ENCODE measurements around the gene HSD17B14. TPM values are rescaled to one million over a fixed set of nuclear protein-coding genes. Genes with fewer than 3 reads are reported as not detected.
A peak's percentile ranks its signal among the peaks of the same experiment; 100 is the strongest.

HSD17B14 gene
- total and polyA plus RNA-seq, 9 of the 15 experiments (the other 6 are each of a cell fraction or from before 2014, with no cell fraction given), result 0.16 TPM; not detected in 8

DNA sequence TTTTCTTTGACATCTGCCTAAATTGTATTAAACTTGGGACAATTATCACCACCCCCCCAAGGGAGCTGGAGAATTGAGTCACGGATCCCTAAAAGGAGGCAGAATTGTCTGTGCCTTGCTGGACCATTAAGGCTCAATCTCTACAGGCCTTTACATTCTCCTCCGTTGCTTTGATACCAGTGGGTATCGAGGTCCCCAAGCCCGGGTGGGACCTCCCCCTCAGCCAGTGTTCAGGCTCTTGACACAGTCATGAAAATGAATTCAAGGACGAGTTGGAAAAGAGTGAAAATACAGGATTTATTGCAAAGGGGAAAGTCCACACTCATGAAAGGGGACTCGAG is 41.5 kb upstream of the HSD17B14 start (continued):
- TF ChIP-seq RBM39 (optimal IDR thresholded peaks at IDR 0.05; ENCODE audit: low read depth, low read length), result no peak
- peak; percentile 23; the same call in 1 of the 2 replicates for TF ChIP-seq RBFOX2 (IDR thresholded peaks at IDR 0.05; ENCODE audit: low read depth, low read length)
- TF ChIP-seq, protein P1, sequence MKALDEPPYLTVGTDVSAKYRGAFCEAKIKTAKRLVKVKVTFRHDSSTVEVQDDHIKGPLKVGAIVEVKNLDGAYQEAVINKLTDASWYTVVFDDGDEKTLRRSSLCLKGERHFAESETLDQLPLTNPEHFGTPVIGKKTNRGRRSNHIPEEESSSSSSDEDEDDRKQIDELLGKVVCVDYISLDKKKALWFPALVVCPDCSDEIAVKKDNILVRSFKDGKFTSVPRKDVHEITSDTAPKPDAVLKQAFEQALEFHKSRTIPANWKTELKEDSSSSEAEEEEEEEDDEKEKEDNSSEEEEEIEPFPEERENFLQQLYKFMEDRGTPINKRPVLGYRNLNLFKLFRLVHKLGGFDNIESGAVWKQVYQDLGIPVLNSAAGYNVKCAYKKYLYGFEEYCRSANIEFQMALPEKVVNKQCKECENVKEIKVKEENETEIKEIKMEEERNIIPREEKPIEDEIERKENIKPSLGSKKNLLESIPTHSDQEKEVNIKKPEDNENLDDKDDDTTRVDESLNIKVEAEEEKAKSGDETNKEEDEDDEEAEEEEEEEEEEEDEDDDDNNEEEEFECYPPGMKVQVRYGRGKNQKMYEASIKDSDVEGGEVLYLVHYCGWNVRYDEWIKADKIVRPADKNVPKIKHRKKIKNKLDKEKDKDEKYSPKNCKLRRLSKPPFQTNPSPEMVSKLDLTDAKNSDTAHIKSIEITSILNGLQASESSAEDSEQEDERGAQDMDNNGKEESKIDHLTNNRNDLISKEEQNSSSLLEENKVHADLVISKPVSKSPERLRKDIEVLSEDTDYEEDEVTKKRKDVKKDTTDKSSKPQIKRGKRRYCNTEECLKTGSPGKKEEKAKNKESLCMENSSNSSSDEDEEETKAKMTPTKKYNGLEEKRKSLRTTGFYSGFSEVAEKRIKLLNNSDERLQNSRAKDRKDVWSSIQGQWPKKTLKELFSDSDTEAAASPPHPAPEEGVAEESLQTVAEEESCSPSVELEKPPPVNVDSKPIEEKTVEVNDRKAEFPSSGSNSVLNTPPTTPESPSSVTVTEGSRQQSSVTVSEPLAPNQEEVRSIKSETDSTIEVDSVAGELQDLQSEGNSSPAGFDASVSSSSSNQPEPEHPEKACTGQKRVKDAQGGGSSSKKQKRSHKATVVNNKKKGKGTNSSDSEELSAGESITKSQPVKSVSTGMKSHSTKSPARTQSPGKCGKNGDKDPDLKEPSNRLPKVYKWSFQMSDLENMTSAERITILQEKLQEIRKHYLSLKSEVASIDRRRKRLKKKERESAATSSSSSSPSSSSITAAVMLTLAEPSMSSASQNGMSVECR (CRISPR knock-in tag; IDR thresholded peaks at IDR 0.05), result no peak
- TF ChIP-seq RAD21 (CRISPR knock-in tag; conservative IDR thresholded peaks at IDR 0.05 in 1 of 2, IDR thresholded peaks at IDR 0.05 in 1 of 2), result no peak
- no peak for TF ChIP-seq ZNF589 (CRISPR knock-in tag; IDR thresholded peaks at IDR 0.05; ENCODE audit: low read depth)
- TF ChIP-seq NFXL1 (CRISPR knock-in tag; IDR thresholded peaks at IDR 0.05), result peak; percentile 68; the same call in 1 of the 2 replicates
- no peak for TF ChIP-seq NFATC3 (IDR thresholded peaks at IDR 0.05)
- no peak for TF ChIP-seq MYNN (IDR thresholded peaks at IDR 0.05)
- no peak for TF ChIP-seq MYNN (CRISPR knock-in tag; IDR thresholded peaks at IDR 0.05)
- no peak for TF ChIP-seq EHMT2 (IDR thresholded peaks at IDR 0.05)
- no peak for TF ChIP-seq TCF7L2 (IDR thresholded peaks at IDR 0.05; ENCODE audit: low read depth, low read length)
- no peak for TF ChIP-seq ASH1L (IDR thresholded peaks at IDR 0.05; ENCODE audit: borderline replicate concordance, low read depth, partially characterized antibody)
- no peak for TF ChIP-seq ZKSCAN3 (CRISPR knock-in tag; IDR thresholded peaks at IDR 0.05)
- TF ChIP-seq NRF1 (conservative IDR thresholded peaks at IDR 0.05 in 1 of 2, IDR thresholded peaks at IDR 0.05 in 1 of 2), result no peak
- TF ChIP-seq, protein P2, sequence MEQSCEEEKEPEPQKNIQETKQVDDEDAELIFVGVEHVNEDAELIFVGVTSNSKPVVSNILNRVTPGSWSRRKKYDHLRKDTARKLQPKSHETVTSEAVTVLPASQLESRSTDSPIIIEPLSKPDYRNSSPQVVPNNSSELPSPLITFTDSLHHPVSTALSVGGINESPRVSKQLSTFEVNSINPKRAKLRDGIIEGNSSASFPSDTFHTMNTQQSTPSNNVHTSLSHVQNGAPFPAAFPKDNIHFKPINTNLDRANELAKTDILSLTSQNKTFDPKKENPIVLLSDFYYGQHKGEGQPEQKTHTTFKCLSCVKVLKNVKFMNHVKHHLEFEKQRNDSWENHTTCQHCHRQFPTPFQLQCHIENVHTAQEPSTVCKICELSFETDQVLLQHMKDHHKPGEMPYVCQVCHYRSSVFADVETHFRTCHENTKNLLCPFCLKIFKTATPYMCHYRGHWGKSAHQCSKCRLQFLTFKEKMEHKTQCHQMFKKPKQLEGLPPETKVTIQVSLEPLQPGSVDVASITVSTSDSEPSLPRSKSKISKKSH (CRISPR knock-in tag; IDR thresholded peaks at IDR 0.05), result 0 out of 2 replicates have a peak, but pooled peaks have one; percentile 53
- TF ChIP-seq KDM2B (CRISPR knock-in tag; IDR thresholded peaks at IDR 0.05), result no peak
- TF ChIP-seq ADNP (tag; IDR thresholded peaks at IDR 0.05), result no peak
- 0 out of 2 replicates have a peak, but pooled peaks have one; percentile 26 for TF ChIP-seq ZNF3 (CRISPR knock-in tag; IDR thresholded peaks at IDR 0.05)
- TF ChIP-seq POLR2AphosphoS5 (IDR thresholded peaks at IDR 0.05; ENCODE audit: control insufficient read depth, insufficient read depth, low read depth, low read length), result 0 out of 2 replicates have a peak, but pooled peaks have one; percentile 48
- no peak for TF ChIP-seq SUPT5H (IDR thresholded peaks at IDR 0.05)
- no peak for TF ChIP-seq HMG20B (CRISPR knock-in tag; IDR thresholded peaks at IDR 0.05)
- TF ChIP-seq PRPF4 (IDR thresholded peaks at IDR 0.05; ENCODE audit: insufficient read depth, low read depth, low read length, poor library complexity, severe bottlenecking), result no peak

Measured in K562 (cell line).